Measurements from ENCODE around the gene DUS2. TPM values are rescaled to one million over a fixed set of nuclear protein-coding genes. Genes with fewer than 3 reads are reported as not detected.

DUS2 gene
- total and polyA plus RNA-seq, 8 donors, result 0.45 to 27.5 (median 12.1) TPM

- Histone ChIP-seq H3K27me3 (no peaks in the 10 kb centered on the region), H3K36me3 (peaks cover 8 to 60% (median 50%) of the 10 kb centered on the region in 4 donors), H3K4me3 (no peak overlapping the region), H3K9me3 (no peaks in the 10 kb centered on the region), H3K4me1 (peaks cover 0 to 4% (median 0%) of the 10 kb centered on the region in 4 donors), H3K27ac (no peak overlapping the region)
- intact Hi-C loops (cut with DNase I; ENCODE audit: low total_unique reads), result no loop called here
- DNase-seq, result no peak
- no peak for TF ChIP-seq POLR2AphosphoS5 (IDR thresholded peaks at IDR 0.05)
- TF ChIP-seq CTCF (IDR thresholded peaks at IDR 0.05), result no peak
- TF ChIP-seq POLR2A (IDR thresholded peaks at IDR 0.05), result no peak
- no peak for TF ChIP-seq EP300 (IDR thresholded peaks at IDR 0.05)
- 83 to 90% (median 88%) methylated on average over 7 of the region's 7 CpGs for WGBS, 5 donors
Measured at GRCh38 chr16:68046106-68046505, 23.0 kb downstream of the DUS2 start.

GRCh38 chr16:68047987-68048386 is 24.9 kb downstream of the DUS2 start:
- WGBS, 5 donors, result 74 to 85% (median 79%) methylated on average over 2 of the region's 2 CpGs
- no peaks in the 10 kb centered on the region for H3K27me3 ChIP-seq
- intact Hi-C loops (cut with DNase I; ENCODE audit: low total_unique reads), result no loop called here
- peaks cover 8 to 71% (median 58%) of the 10 kb centered on the region in 4 donors for H3K36me3 ChIP-seq
- no peaks in the 10 kb centered on the region for H3K4me1 ChIP-seq
- TF ChIP-seq POLR2A (IDR thresholded peaks at IDR 0.05), result no peak
- no peak for TF ChIP-seq CTCF (IDR thresholded peaks at IDR 0.05)
- no peak for TF ChIP-seq EP300 (IDR thresholded peaks at IDR 0.05)
- TF ChIP-seq POLR2AphosphoS5 (IDR thresholded peaks at IDR 0.05), result no peak
- H3K9me3 ChIP-seq, result no peaks in the 10 kb centered on the region
- no peak for DNase-seq
- no peak overlapping the region for H3K27ac ChIP-seq
- H3K4me3 ChIP-seq, result no peak overlapping the region

DNA sequence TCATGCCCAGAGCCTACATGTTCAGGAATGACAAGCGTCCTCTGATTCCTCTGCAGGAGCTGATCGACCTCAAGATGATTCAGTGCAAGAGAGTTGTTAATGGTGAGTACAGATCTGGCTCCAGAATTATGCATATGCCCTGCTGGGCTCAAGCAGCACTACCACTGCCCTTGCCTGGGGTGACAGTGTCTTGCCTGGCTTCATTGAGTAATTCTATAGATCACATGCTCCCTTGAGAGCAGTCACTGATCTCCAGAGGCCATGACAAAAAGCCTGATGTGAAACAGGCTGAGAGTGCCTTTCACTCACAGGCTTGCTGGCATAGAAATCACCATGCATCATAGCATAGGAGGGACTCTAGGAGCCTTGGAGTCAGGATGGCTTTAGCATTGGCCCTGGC is 26.4 kb downstream of the DUS2 start:
- Histone ChIP-seq H3K36me3 (peaks cover 15 to 80% (median 71%) of the 10 kb centered on the region in 4 donors), H3K4me1 (no peaks in the 10 kb centered on the region), H3K27ac (no peak overlapping the region), H3K4me3 (no peak overlapping the region), H3K9me3 (no peaks in the 10 kb centered on the region), H3K27me3 (no peaks in the 10 kb centered on the region)
- WGBS, 5 donors, result 91 to 96% (median 95%) methylated on average over 2 of the region's 2 CpGs; no CpG with 5 or more reads in 1 of the 5 donors
- TF ChIP-seq POLR2A (IDR thresholded peaks at IDR 0.05) (no peak), EP300 (IDR thresholded peaks at IDR 0.05) (no peak)
- intact Hi-C loops (cut with DNase I; ENCODE audit: low total_unique reads), result no loop called here
- DNase-seq, result no peak

DNA sequence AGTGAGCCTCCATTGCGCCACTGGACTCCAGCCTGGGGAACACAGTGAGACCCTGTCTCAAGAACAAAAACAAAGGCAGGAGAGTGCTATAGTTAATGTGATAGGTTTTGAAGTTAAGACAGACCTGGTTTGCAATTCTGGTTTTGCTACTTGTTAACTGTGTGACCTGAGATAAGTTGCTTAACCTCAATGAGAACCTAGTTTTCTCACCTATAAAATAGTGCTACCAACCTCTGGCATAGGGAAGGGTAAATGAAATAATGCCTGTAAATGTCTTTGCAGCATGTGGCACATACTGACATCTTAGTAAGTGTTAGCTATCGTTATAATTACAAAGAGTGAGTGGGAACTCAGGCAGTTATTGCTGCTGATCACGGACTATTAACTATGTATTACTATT is 32.3 kb downstream of the DUS2 start:
- intact Hi-C loops (cut with DNase I; ENCODE audit: low total_unique reads), result no loop called here
- peaks cover 16 to 90% (median 85%) of the 10 kb centered on the region in 4 donors for H3K36me3 ChIP-seq
- H3K27me3 ChIP-seq, result no peaks in the 10 kb centered on the region
- no peak for TF ChIP-seq POLR2A (IDR thresholded peaks at IDR 0.05)
- TF ChIP-seq CTCF (IDR thresholded peaks at IDR 0.05), result no peak
- no peak for TF ChIP-seq POLR2AphosphoS5 (IDR thresholded peaks at IDR 0.05)
- no peak for TF ChIP-seq EP300 (IDR thresholded peaks at IDR 0.05)
- H3K4me3 ChIP-seq, result no peak overlapping the region
- H3K4me1 ChIP-seq, result no peaks in the 10 kb centered on the region
- WGBS, 5 donors, result 91 to 96% (median 93%) methylated on average over 3 of the region's 3 CpGs
- DNase-seq, result no peak
- no peak overlapping the region for H3K27ac ChIP-seq
- H3K9me3 ChIP-seq, result no peaks in the 10 kb centered on the region

DNA sequence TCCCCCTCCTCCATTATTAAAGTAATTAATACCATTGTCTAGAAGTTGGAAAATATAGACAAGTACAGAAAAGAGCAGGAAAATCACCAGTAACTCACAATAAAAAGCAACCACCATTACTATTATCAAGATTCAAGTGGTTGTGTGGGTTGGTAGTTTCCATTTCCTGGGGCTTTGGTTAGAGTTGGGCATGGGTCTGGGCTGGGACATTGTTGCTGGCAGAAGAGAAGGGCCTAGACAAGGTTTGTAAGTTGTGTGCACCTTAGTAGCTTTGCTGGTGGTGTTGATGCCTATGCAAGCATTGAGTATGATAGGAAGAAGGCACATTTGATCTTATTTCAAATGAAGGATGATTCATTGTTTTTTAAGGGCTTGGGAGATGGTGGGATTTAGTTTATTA is 36.7 kb downstream of the DUS2 start:
- no peak for DNase-seq
- no peak overlapping the region for H3K4me3 ChIP-seq
- peaks cover 7 to 77% (median 69%) of the 10 kb centered on the region in 4 donors for H3K36me3 ChIP-seq
- intact Hi-C loops (cut with DNase I; ENCODE audit: low total_unique reads), result no loop called here
- H3K27ac ChIP-seq, result no peak overlapping the region
- TF ChIP-seq POLR2A (IDR thresholded peaks at IDR 0.05), result no peak
- TF ChIP-seq EP300 (IDR thresholded peaks at IDR 0.05), result no peak
- TF ChIP-seq POLR2AphosphoS5 (IDR thresholded peaks at IDR 0.05), result no peak
- no peak for TF ChIP-seq CTCF (IDR thresholded peaks at IDR 0.05)
- H3K4me1 ChIP-seq, result peaks cover 0 to 20% (median 5%) of the 10 kb centered on the region in 4 donors
- H3K27me3 ChIP-seq, result no peaks in the 10 kb centered on the region
- no peaks in the 10 kb centered on the region for H3K9me3 ChIP-seq

Measured in stomach (tissue), 9 donors.